ENCODE results near the gene APOBEC3A. TPM values are rescaled to one million over a fixed set of nuclear protein-coding genes. Genes with fewer than 3 reads are reported as not detected.

Gene APOBEC3A
- total RNA-seq, 1 donor from 2014 or later = not detected

DNA sequence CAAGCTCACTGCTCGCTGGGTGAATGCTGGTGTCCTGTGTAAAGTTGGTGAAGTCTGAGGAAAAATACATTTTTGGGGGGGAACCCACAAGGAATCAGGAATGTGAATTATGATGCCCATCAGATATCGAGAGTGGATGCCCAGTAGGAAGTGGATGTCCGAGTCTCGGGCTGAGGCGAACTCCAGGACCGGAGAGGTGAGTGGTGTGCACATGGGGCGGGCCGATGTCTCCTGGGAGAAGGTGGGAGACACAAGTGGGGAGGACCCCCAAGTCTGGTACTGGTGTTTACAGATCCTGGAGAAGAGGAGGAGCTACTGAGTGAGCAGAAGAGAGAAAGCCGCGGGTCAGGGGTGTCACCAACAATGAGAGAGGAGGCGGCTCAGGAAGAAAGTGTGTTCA is 19.2 kb upstream of the APOBEC3A start:
- H3K4me3 ChIP-seq (ENCODE audit: low read depth, low read length) = no peak overlapping the region
- DNase-seq (ENCODE audit: low read depth) = no peak
- H3K36me3 ChIP-seq (ENCODE audit: control insufficient read depth, insufficient read depth, low read length) = no peaks in the 10 kb centered on the region
- FAIRE-seq = no peak
- peaks cover 4% of the 10 kb centered on the region for H3K27me3 ChIP-seq (ENCODE audit: control insufficient read depth, insufficient read depth, low read length)
- TF ChIP-seq, protein P1, sequence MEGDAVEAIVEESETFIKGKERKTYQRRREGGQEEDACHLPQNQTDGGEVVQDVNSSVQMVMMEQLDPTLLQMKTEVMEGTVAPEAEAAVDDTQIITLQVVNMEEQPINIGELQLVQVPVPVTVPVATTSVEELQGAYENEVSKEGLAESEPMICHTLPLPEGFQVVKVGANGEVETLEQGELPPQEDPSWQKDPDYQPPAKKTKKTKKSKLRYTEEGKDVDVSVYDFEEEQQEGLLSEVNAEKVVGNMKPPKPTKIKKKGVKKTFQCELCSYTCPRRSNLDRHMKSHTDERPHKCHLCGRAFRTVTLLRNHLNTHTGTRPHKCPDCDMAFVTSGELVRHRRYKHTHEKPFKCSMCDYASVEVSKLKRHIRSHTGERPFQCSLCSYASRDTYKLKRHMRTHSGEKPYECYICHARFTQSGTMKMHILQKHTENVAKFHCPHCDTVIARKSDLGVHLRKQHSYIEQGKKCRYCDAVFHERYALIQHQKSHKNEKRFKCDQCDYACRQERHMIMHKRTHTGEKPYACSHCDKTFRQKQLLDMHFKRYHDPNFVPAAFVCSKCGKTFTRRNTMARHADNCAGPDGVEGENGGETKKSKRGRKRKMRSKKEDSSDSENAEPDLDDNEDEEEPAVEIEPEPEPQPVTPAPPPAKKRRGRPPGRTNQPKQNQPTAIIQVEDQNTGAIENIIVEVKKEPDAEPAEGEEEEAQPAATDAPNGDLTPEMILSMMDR (IDR thresholded peaks at IDR 0.05; ENCODE audit: insufficient read depth, low read length, severe bottlenecking) = no peak

DNA sequence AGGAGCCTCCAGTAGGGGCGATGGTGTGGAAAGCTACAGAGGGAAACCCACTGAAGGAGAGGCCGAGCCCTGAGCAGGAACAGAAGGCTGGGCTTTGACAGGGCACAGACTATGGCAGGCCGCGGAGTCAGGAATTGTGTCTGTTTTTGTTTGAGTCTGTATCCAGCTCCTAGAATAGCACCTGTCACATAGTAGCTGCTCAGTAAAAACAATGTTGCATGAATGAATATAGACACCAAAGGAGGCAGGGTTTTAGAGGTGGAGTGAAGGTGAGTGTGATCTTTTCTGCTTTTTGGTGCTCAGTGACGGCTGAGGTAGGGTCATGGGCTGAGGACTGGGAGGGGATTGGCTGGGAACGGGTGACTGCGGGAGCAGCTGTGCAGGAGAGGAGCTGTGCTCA is 18.5 kb upstream of the APOBEC3A start:
- Histone ChIP-seq H3K27me3 (ENCODE audit: control insufficient read depth, insufficient read depth, low read length) (peaks cover 5% of the 10 kb centered on the region), H3K4me3 (ENCODE audit: low read depth, low read length) (no peak overlapping the region), H3K36me3 (ENCODE audit: control insufficient read depth, insufficient read depth, low read length) (no peaks in the 10 kb centered on the region)
- DNase-seq (ENCODE audit: low read depth) = no peak
- TF ChIP-seq, protein P1 (IDR thresholded peaks at IDR 0.05; ENCODE audit: insufficient read depth, low read length, severe bottlenecking) = no peak
- no peak for FAIRE-seq

DNA sequence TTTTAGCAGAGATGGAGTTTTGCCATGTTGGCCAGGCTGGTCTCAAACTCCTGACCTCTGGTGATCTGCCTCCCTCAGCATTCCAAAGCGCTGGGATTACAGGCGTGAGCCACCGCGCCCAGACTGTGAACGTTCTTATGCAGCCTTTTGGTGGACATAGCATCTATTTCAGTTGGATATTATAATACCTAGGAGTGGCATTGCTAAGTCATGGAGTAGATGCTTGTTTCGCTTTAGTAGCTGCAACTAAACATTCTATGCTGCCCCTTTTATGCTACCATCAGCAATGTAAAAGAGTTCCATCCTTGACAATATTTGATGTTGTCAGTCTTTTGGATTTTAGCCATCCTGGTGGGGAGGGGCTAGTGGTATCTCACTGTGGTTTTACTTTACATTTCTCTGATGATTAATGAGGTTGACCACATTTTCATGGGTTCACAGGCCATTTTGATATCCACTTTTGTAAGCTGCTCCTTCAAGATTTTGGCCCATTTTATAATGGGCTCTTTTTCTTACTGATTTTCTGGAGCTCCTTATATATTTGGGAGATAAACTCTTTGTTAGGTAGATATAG is 16.5 kb upstream of the APOBEC3A start:
- Histone ChIP-seq H3K27me3 (ENCODE audit: control insufficient read depth, insufficient read depth, low read length) (peaks cover 4% of the 10 kb centered on the region), H3K4me3 (ENCODE audit: low read depth, low read length) (no peak overlapping the region), H3K36me3 (ENCODE audit: control insufficient read depth, insufficient read depth, low read length) (no peaks in the 10 kb centered on the region)
- FAIRE-seq = no peak
- DNase-seq (ENCODE audit: low read depth) = no peak
- TF ChIP-seq, protein P1 (IDR thresholded peaks at IDR 0.05; ENCODE audit: insufficient read depth, low read length, severe bottlenecking) = no peak

DNA sequence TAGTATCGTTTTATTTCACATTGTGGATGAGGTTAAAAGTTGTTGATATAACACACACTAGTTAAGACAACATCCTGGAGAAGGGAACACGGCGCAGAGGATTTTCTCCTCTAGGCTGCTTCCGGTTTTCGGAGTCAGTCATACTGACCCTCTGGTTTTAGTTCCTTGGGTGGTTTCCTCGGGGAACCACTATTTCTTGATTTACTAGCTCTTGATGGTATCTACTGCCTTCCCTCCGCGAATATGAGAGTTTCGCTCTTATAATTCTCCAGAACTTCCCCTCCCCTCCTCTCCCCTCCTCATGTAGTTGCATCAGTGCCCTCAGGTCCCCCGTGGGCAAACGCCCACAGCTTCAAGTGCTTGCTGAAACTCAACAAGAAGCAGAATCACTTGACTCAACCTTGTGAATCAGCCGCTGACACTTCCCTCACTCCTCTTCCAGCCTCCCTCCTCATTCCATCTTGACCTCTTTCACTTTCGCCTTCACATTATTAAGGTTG is 15.9 kb upstream of the APOBEC3A start:
- no peak for FAIRE-seq
- peaks cover 4% of the 10 kb centered on the region for H3K27me3 ChIP-seq (ENCODE audit: control insufficient read depth, insufficient read depth, low read length)
- no peak overlapping the region for H3K4me3 ChIP-seq (ENCODE audit: low read depth, low read length)
- H3K36me3 ChIP-seq (ENCODE audit: control insufficient read depth, insufficient read depth, low read length) = no peaks in the 10 kb centered on the region
- DNase-seq (ENCODE audit: low read depth) = no peak
- TF ChIP-seq, protein P1 (IDR thresholded peaks at IDR 0.05; ENCODE audit: insufficient read depth, low read length, severe bottlenecking) = no peak

DNA sequence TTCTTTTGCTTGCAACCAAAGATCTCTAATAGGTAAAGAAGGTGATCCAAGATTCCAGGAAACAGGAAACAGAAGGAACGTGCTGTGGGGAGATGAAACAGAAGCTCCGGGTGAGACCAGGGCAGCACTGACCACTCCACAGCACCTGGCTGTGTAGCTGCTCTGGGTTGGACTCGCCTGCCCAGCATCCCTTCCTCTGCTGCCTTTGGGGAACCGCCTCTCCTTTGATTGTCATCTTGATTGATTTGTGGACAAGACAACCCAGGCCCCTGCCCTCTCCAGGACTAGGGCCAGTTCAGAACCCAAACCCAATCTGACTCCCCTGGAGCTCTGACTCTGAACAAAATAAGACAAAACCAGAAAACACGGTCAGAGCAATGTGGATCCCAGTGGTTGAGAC is 14.7 kb upstream of the APOBEC3A start:
- H3K27me3 ChIP-seq (ENCODE audit: control insufficient read depth, insufficient read depth, low read length) = peaks cover 9% of the 10 kb centered on the region
- TF ChIP-seq, protein P1 (IDR thresholded peaks at IDR 0.05; ENCODE audit: insufficient read depth, low read length, severe bottlenecking) = no peak
- no peak for FAIRE-seq
- H3K4me3 ChIP-seq (ENCODE audit: low read depth, low read length) = no peak overlapping the region
- no peaks in the 10 kb centered on the region for H3K36me3 ChIP-seq (ENCODE audit: control insufficient read depth, insufficient read depth, low read length)
- no peak for DNase-seq (ENCODE audit: low read depth)

DNA sequence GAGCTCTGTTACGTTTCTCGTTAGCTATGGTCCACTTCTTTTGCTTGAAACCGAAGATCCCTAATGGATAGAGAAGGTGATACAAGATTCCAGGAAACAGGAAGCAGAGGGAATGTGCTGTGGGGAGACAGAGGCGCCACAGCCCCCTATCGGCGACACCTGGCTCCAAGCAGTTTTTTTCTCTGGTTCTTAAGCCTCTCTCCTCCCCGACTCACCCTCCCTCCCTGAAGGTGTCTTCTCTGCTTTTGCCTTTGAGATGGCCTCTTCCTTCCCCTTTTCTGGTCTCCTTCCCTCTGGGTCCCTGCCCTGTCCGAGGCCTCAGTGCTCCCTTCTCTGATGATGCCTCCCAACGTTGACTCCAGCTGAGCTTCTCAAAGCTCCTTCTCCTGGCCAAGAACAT is 14.2 kb upstream of the APOBEC3A start:
- no peak for DNase-seq (ENCODE audit: low read depth)
- H3K27me3 ChIP-seq (ENCODE audit: control insufficient read depth, insufficient read depth, low read length) = peaks cover 10% of the 10 kb centered on the region
- no peaks in the 10 kb centered on the region for H3K36me3 ChIP-seq (ENCODE audit: control insufficient read depth, insufficient read depth, low read length)
- H3K4me3 ChIP-seq (ENCODE audit: low read depth, low read length) = no peak overlapping the region
- TF ChIP-seq, protein P1 (IDR thresholded peaks at IDR 0.05; ENCODE audit: insufficient read depth, low read length, severe bottlenecking) = no peak
- FAIRE-seq = peak; percentile 13

Measured in bronchial epithelial cell (primary cell).